Activated effector memory CD4-positive, alpha-beta T cell treated with anti-CD3 and anti-CD28 coated beads, Interleukin-2, amount 50 U/mL, for 16 hours (primary cell): ENCODE results near the gene C3orf38.
"Not testable (repeated sequence)": the region's sequence is repeated elsewhere in the genome, so short reads cannot be mapped to it uniquely, and the experiment has no call there.

Experiments used
- DNase-seq: peaks from one replicate; pipeline ENCODE4 v3.0.0-alpha.2; 2020

C3orf38 gene

GRCh38 chr3:88149509-88150362, at the start of gene C3orf38:
Gene C3orf38 (plus strand): TSS chr3:88149959. CDS start chr3:88150053, 94 bp downstream.
- peak; percentile 93 for DNase-seq

GRCh38 chr3:88101142-88101541, 48.6 kb upstream of the C3orf38 start:
- no peak for DNase-seq

GRCh38 chr3:88105325-88105724, 44.4 kb upstream of the C3orf38 start:
- no peak for DNase-seq

- DNase-seq: no peak
These were observed 37.5 kb upstream of the C3orf38 start for GRCh38 chr3:88112289-88112688.

GRCh38 chr3:88113311-88114162, 36.2 kb upstream of the C3orf38 start:
- DNase-seq: peak; percentile 68

- DNase-seq: no peak
These were observed 34.7 kb upstream of the C3orf38 start for GRCh38 chr3:88114878-88115549.

GRCh38 chr3:88117683-88118082, 32.1 kb upstream of the C3orf38 start:
- no peak for DNase-seq

GRCh38 chr3:88118603-88119002, 31.2 kb upstream of the C3orf38 start:
- not testable (repeated sequence) for DNase-seq

- DNase-seq: no peak
These were observed 26.2 kb upstream of the C3orf38 start for GRCh38 chr3:88123526-88123925.

- DNase-seq: no peak
These were observed 18.1 kb upstream of the C3orf38 start for GRCh38 chr3:88131695-88132094.

- no peak for DNase-seq
These were observed 16.9 kb upstream of the C3orf38 start for GRCh38 chr3:88132894-88133293.

- DNase-seq: no peak
These were observed 16.0 kb upstream of the C3orf38 start for GRCh38 chr3:88133711-88134263.

- no peak for DNase-seq
These were observed 11.9 kb upstream of the C3orf38 start for GRCh38 chr3:88137836-88138235.

- no peak for DNase-seq
These were observed 8.2 kb upstream of the C3orf38 start for GRCh38 chr3:88141458-88142083.

- DNase-seq: no peak
These were observed 7.6 kb upstream of the C3orf38 start for GRCh38 chr3:88142094-88142624.

- no peak for DNase-seq
These were observed 2.5 kb upstream of the C3orf38 start for GRCh38 chr3:88147261-88147660.

- DNase-seq: no peak
These were observed 1.1 kb upstream of the C3orf38 start for GRCh38 chr3:88148651-88149050.

- DNase-seq: no peak
These were observed 654 bp upstream of the C3orf38 start for GRCh38 chr3:88149101-88149508.

GRCh38 chr3:88150371-88150770, 612 bp downstream of the C3orf38 start:
- DNase-seq: no peak

- DNase-seq: no peak
These were observed 1.0 kb downstream of the C3orf38 start for GRCh38 chr3:88150806-88151205.

- no peak for DNase-seq
These were observed 1.6 kb downstream of the C3orf38 start for GRCh38 chr3:88151358-88151757.

GRCh38 chr3:88152841-88153240, 3.1 kb downstream of the C3orf38 start:
- DNase-seq: no peak
